SKM-1 treated with dmso at 0.1 percent for 144 hours (cell line): Measurements from ENCODE around the gene JMJD6.

Experiments
- DNase-seq: peaks from one replicate; lab custom pipeline; 2025; ENCODE audit not compliant: unreplicated experiment; lab: John Stamatoyannopoulos, UW

JMJD6 gene

DNA sequence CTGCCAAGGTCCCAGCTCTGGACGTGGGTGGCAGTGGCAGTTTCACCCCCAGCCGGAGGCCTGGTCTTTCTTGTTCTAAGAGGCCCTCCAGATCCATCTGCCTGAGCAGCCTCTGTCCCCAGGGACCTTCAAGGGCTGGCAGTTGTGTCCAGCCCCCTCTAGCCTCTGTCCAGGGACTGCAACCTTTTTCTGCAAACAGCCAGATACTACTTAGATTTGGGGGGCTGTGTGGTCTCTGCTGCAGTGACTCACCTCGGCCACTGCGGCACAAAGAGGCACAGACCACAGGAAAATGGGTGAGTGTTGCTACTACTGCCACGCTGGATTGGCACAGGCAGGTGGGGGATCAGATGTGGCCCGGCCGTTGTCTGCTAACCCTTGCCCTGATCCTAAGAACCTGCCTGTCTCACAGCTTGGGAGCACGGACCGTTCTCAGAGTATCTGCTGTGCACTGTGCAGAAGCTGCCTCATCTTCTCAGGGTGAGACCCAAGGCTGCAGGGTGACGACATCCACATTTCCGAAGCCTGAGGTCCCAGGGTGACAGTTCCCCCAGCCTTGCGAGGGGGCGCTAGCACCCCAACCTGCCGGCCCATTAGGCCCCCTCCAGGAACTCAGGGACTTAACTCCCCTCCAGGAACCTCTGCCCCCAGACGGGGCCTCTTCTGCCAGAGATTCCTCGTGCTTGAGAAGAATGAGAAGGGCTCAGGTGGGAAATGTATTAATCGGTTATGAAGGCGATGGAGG, 43.2 kb downstream of the JMJD6 start:
- DNase-seq, result no peak

- DNase-seq, result no peak
Observed at GRCh38 chr17:76682296-76682695, 44.1 kb downstream of the JMJD6 start.

DNA sequence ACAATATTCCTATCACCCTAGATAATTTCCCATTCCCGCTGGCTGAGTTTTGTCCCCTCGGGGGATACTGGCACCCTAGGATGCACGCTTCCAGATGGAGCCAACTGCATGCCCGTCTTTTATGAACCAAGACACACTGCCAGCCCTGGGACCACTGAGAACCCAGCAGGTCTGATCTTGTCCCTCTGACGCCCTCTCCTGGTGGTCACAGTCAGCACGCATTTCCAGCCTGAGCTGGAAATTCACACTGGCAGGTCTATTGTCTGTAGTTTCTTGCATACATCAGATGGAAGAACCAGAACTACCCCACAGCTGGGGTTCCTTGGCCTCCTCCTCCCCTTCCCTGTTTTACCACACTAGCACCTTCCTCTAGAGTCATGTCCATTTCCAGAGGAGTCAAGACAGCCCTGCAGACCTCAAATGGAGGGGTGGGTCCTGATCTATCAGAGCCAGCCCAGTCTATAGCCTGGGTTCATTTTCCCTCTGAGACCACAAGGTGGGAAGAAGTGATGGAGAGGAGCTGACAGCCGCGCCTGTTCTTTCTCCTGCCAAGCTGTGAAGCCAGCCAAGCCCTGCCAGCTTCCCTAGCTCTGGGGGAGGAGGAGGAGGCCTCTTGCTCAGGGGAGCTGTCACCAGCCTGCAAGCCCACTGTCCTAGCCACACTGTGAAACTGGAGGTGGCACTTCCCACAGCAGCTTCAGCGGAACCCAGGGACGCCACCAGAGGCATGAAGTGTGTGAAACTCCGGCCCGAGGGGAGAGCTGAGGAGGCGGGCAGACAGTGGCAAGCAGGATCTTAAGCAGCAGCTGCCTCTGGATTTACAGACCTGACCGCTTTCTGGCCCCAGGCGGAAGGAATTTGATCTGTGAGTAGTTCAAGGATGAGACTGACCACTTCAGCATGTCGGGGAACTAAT, 44.9 kb downstream of the JMJD6 start:
- peak; percentile 60 for DNase-seq

DNA sequence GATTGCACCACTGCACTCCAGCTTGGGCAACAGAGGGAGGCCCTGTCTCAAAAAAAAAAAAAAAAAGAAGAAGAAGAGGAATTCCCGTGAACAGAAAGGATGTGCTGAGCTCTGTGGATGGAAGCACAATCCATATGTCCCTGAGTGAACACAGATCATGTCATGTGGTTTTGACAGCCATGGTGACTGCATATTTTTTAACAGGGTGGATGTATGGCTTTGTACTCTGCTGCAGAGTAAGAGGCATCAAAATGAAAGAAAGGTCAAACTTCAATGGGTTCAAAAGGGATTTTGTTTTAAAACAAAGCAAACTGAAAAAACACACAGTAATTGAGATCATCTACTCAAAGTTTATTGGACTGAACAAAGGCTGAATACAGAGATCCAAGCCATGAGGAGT, 47.2 kb downstream of the JMJD6 start:
- DNase-seq, result no peak

DNA sequence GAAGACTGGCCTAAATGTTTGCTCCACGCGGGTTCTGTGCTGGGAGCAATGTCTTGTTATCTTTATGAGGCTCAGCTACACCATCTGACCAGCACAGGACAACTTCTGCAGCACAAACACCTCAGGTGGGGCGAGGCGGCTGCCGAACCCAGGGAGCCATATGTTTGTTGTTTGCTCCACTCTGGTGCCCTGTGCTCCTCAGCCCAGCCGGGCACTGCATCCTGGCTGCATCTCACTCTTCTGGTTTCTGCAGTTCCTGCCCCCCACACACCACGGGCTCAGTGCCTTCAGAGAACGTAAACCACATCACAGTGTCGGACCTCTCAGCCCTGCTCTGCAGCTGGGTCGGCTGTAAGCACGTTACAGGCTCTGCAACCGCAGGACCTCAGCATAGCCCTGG, 48.1 kb downstream of the JMJD6 start:
- DNase-seq, result no peak

DNA sequence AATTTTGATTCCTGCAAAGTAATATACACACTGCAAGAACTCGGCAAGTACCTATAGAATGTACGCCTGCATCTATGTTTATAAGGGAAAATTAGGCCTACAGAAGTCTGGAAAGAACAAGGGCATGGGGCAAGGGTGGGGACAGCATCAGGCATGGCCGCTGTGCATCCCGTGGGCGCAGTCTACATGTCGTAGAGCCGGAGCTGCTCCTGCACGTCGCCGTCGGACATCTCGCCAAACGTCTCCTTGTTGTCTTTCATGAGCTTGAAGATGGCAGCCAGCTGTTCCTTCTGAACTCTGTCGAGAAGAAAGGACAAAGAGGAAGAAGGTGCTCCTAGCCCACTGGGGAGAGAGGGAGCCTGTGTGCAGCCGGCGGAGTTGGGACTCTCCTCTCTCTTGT, 49.0 kb downstream of the JMJD6 start:
- DNase-seq, result no peak

- DNase-seq, result no peak
Observed at GRCh38 chr17:76676629-76677028, 49.8 kb downstream of the JMJD6 start.

GRCh38 chr17:76675648-76676047, 50.8 kb downstream of the JMJD6 start:
- no peak for DNase-seq

DNA sequence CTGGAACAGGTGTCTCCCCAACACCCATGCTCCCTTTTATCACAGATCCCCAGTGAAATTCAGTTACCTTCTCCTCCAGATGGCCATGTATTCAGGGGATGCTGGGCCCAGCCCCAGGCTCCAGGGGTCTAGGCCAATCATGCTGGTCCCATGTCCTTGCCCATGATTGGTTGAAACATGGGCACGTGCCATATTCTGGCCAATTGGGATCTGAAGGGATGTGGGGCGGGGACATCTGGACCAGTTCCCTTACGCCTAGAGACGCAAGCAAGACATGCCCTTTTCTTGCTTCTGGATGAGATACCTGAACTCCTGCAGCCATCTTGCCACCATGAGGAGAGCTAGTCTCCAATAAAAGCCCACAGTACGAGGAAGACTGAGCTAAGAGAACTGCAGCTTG, 51.8 kb downstream of the JMJD6 start:
- no peak for DNase-seq

DNA sequence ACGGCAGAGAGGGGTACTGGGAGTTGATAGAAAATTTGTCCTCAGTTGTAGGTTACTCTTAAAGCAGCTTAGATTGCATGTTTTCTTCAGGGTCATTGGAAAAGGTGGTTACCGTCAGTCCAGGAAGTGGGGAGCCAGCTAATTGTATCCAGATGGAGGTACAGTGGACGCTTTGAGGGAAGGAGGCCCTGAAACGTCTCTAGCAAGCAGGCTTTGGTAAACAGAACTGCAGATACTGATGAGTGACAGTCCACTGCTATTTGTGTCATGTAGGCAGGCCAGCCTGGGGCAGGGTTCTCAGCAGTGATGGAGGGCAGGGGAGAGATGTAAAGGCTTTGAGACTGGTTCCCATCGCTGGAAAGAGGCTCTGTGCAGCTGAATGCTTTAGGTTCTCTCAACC, 52.7 kb downstream of the JMJD6 start:
- no peak for DNase-seq

DNA sequence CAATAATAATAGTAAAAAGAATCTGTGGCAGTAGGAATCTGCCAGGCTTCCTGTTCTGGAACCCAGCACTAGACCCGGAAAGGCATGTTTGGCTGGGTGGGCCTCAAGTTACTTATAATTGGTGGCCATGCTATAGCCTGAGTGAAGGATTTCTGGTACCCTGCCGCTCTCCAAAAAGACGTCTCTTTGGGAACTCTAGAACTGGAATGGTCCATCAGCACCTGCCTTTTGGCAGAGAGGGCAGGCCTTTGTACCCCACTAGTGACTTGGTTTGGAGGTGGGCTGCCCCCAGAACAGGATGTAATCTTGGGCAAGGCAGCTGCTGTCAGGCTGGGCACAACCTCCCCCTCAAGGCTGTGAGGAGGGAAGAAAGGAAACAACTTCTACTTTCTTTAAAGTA, 53.5 kb downstream of the JMJD6 start:
- no peak for DNase-seq

DNA sequence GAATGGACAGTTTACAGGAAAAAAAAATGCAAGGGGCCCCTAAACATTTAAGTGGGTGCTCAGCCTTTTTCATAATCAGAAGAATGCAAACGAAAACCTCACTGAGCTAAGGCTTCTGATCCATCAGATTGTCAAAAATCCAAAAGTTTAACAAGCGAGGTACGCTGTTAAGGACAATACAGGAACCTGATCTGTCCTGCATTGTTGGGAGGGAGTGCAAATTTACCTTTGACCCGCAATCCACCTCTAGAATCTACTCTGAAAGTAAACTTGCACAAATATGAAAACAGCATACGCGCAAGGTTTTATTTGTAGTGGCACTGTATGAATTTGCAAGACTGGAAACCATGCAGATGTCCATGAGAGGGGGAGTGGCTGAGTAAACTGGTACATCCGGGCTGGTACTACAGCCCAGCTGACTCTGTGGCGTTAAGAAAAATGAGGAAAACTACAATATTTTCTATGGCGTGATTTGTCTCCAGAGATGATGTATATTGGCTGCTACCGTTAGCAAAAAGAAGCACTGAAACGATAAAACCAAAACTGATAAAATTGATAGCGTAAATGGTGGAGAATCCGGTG, 54.0 kb downstream of the JMJD6 start:
- DNase-seq, result no peak

DNA sequence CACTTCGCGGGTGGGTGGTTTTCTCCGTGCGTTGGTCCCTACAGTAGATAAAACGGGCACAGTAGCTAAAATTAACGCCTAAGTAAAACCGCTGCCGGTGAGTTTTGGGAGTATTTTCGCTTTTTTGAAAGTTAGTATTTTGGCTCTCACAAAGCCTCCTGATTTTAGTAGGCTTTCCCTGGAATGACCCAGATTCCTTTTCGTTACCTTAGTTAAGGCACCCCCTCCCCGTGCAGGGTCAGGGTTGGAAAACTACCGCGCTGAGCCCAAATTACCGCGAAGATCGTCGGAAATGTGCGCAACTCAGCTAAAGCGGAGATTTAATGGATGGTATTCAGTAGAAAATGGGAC, 54.5 kb downstream of the JMJD6 start:
- DNase-seq, result no peak

- peak; percentile 99 for DNase-seq
Observed at GRCh38 chr17:76671123-76671911, 55.1 kb downstream of the JMJD6 start.

DNA sequence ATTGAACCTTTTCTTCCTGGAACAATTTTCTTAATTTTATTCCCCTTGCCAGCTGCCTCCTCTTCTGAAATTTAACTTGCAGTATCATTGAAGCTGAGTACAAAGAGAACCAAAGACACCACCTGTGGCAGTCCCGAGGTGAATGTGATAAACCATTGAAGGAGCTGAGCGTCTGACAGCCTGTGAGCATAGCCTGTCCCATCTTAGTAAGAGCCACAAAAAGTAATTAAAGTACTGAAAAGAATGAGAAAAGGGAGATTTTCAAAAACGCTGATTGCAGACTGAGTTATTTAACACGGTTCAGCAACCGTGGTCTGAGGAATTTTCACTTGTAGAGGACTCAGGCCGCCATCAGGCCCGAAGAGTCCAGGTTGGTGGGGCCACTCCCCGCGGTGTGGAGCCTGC, 55.7 kb downstream of the JMJD6 start:
- no peak for DNase-seq

GRCh38 chr17:76670020-76670717, 56.2 kb downstream of the JMJD6 start:
- no peak for DNase-seq
